GM21390 (cell line): ENCODE results near the gene LHX3.

Source experiments
- ATAC-seq: cut with Tn5 transposase; IDR thresholded peaks from one replicate; pipeline ENCODE4 v1.9.1; 2021; ENCODE audit not compliant: unreplicated experiment

Gene LHX3

GRCh38 chr9:136228107-136228875 is 23.4 kb upstream of the LHX3 start:
- no peak for ATAC-seq

GRCh38 chr9:136226680-136227407 is 21.9 kb upstream of the LHX3 start:
- no peak for ATAC-seq

- peak; percentile 48 for ATAC-seq
These were observed 21.1 kb upstream of the LHX3 start for GRCh38 chr9:136225748-136226679.

GRCh38 chr9:136225366-136225747 is 20.4 kb upstream of the LHX3 start:
- peak; percentile 59 for ATAC-seq

GRCh38 chr9:136223871-136224640 is 19.1 kb upstream of the LHX3 start:
- no peak for ATAC-seq

- no peak for ATAC-seq
These were observed 18.0 kb upstream of the LHX3 start for GRCh38 chr9:136222906-136223285.

GRCh38 chr9:136222166-136222905 is 17.4 kb upstream of the LHX3 start:
- ATAC-seq, result no peak

- ATAC-seq, result no peak
These were observed 15.2 kb upstream of the LHX3 start for GRCh38 chr9:136220017-136220729.

- no peak for ATAC-seq
These were observed 14.3 kb upstream of the LHX3 start for GRCh38 chr9:136219276-136219675.

- ATAC-seq, result no peak
These were observed 13.7 kb upstream of the LHX3 start for GRCh38 chr9:136218673-136219072.

- ATAC-seq, result no peak
These were observed 13.3 kb upstream of the LHX3 start for GRCh38 chr9:136218271-136218670.

- no peak for ATAC-seq
These were observed 11.8 kb upstream of the LHX3 start for GRCh38 chr9:136216541-136217244.

- no peak for ATAC-seq
These were observed 8.8 kb upstream of the LHX3 start for GRCh38 chr9:136213733-136214132.

- no peak for ATAC-seq
These were observed 7.5 kb upstream of the LHX3 start for GRCh38 chr9:136212345-136212950.

GRCh38 chr9:136211441-136212344 is 6.8 kb upstream of the LHX3 start:
- no peak for ATAC-seq

GRCh38 chr9:136211006-136211405 is 6.1 kb upstream of the LHX3 start:
- no peak for ATAC-seq

- no peak for ATAC-seq
These were observed 5.3 kb upstream of the LHX3 start for GRCh38 chr9:136210276-136210675.
